Neutrophil (primary cell): Measurements from ENCODE around the gene KCND2.

Source experiments
- H3K27ac ChIP-seq: fragments of 200-600 bp; sonication (generic); 2 replicates; pipeline ENCODE4 v1.5.1; 2016; ENCODE audit warnings: mild to moderate bottlenecking, moderate library complexity
- H3K27me3 ChIP-seq: fragments of 200-600 bp; sonication (generic); 2 replicates; pipeline ENCODE4 v1.6.0; 2016; ENCODE audit warnings: mild to moderate bottlenecking
- H3K36me3 ChIP-seq: fragments of 200-600 bp; sonication (generic); 2 replicates; pipeline ENCODE4 v1.5.1; 2017
- H3K4me1 ChIP-seq, 2 experiments: fragments of 200-600 bp in 1 of 2; sonication (generic) in 1 of 2; 1 replicate in 1 of 2; 2 replicates in 1 of 2; pipeline versions ENCODE4 v1.5.1 to v1.6.1; 2013 to 2016; ENCODE audit warnings: low read depth in 1 of 2, low read length in 1 of 2, mild to moderate bottlenecking in 1 of 2, moderate library complexity in 1 of 2; ENCODE audit not compliant: control insufficient read depth in 1 of 2, insufficient read depth in 1 of 2
- H3K4me3 ChIP-seq, 2 experiments: fragments of 200-600 bp in 1 of 2; sonication (generic) in 1 of 2; 1 replicate in 1 of 2; 2 replicates in 1 of 2; pipeline ENCODE4 v1.5.1; 2013 to 2016; ENCODE audit warnings: low read depth in 1 of 2, low read length in 1 of 2, mild to moderate bottlenecking in 1 of 2, moderate library complexity in 1 of 2
- H3K9me3 ChIP-seq: fragments of 200-600 bp; sonication (generic); 2 replicates; pipeline ENCODE4 v1.5.1; 2016
- TF ChIP-seq, protein P1 (sequence below): fragments of 200-600 bp; sonication (generic); IDR thresholded peaks from 2 replicates; pipeline ENCODE4 v1.5.1; 2016; ENCODE audit warnings: antibody characterized with exemption

Gene KCND2

DNA sequence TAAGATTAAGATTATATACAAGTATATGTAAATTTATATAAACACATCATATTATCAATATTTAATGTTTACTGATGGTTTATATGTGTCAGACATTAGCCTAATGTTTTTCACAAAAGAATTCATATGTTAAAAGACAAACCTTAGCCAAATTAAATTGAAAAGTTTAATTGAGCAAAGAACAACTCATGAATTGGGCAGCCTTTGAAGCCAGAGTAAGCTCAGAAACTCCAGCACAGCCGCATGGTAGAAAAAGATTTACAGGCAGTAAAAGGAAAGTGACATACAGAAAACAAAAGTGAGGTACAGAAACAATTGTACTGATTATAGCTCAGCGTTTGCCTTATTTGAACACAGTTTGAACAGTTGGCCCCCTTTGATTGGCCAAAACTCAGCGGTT is 460.9 kb downstream of the KCND2 start:
- no peak overlapping the region for H3K27ac ChIP-seq
- no peaks in the 10 kb centered on the region for H3K4me1 ChIP-seq
- TF ChIP-seq, protein P1, sequence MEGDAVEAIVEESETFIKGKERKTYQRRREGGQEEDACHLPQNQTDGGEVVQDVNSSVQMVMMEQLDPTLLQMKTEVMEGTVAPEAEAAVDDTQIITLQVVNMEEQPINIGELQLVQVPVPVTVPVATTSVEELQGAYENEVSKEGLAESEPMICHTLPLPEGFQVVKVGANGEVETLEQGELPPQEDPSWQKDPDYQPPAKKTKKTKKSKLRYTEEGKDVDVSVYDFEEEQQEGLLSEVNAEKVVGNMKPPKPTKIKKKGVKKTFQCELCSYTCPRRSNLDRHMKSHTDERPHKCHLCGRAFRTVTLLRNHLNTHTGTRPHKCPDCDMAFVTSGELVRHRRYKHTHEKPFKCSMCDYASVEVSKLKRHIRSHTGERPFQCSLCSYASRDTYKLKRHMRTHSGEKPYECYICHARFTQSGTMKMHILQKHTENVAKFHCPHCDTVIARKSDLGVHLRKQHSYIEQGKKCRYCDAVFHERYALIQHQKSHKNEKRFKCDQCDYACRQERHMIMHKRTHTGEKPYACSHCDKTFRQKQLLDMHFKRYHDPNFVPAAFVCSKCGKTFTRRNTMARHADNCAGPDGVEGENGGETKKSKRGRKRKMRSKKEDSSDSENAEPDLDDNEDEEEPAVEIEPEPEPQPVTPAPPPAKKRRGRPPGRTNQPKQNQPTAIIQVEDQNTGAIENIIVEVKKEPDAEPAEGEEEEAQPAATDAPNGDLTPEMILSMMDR = no peak
- no peaks in the 10 kb centered on the region for H3K36me3 ChIP-seq
- H3K4me3 ChIP-seq = no peak overlapping the region
- no peaks in the 10 kb centered on the region for H3K9me3 ChIP-seq
- H3K27me3 ChIP-seq = peaks cover 2% of the 10 kb centered on the region

DNA sequence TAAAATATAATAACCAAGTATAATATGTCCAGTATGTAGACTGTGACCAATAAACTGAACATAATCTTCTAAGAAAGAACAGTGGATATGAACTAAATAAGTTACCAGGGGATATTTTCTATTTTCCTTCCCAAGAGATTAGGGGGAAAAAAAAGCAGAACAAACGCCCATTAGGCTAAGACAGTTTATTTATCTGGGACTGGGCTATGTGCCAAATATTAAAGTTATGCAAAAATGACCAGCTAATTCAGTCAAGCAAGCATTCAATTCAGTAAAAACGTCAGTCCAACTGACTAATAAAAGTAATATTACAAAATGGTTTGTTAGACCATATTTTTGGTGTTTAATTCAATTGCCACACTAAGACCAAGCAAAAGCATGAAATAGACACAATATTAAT is 462.8 kb downstream of the KCND2 start:
- TF ChIP-seq, protein P1 = no peak
- H3K27ac ChIP-seq = no peak overlapping the region
- H3K36me3 ChIP-seq = no peaks in the 10 kb centered on the region
- no peaks in the 10 kb centered on the region for H3K4me1 ChIP-seq
- H3K9me3 ChIP-seq = no peaks in the 10 kb centered on the region
- H3K27me3 ChIP-seq = peaks cover 4% of the 10 kb centered on the region
- H3K4me3 ChIP-seq = no peak overlapping the region

DNA sequence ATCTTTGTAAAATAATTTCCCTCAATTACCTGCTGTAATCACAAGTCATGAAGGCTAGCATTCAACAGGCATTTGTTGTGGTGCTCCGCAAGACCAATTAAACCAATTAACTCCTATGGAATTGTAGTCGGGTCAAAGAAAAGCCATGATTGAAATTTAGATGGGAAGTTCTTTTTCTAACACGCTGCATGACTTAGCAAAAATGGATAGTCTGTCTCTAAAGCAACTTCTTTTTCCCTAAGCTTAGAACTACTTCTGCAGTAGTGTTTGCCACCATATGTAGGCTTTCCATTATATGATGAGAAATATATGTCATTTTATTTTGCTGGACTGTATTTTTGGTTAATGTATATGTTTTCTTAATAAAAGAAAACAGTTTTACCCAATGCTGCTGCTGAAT is 465.8 kb downstream of the KCND2 start:
- H3K9me3 ChIP-seq = no peaks in the 10 kb centered on the region
- TF ChIP-seq, protein P1 = no peak
- no peak overlapping the region for H3K27ac ChIP-seq
- no peaks in the 10 kb centered on the region for H3K36me3 ChIP-seq
- peaks cover 4% of the 10 kb centered on the region for H3K27me3 ChIP-seq
- H3K4me3 ChIP-seq = no peak overlapping the region
- no peaks in the 10 kb centered on the region for H3K4me1 ChIP-seq

DNA sequence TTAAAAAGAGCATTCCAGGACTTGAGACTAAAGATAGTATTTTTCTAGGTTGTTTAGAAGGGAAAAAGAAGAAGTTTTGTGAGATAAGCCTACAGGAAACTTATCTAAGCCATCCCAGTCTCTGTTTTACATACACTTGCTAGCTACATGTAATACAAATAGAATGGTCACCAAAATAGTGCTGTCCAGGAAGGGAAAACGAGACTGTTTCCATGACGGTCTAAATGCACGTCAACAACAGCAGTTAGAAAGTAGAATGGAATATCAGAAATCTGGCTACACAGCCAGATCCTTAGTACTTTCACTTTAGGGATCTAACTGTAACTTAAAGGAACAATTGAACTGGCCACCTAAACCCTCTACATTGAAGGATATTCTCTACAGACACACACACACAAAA is 467.4 kb downstream of the KCND2 start:
- H3K9me3 ChIP-seq = no peaks in the 10 kb centered on the region
- H3K27me3 ChIP-seq = peaks cover 4% of the 10 kb centered on the region
- H3K4me3 ChIP-seq = no peak overlapping the region
- TF ChIP-seq, protein P1 = no peak
- no peak overlapping the region for H3K27ac ChIP-seq
- no peaks in the 10 kb centered on the region for H3K36me3 ChIP-seq
- H3K4me1 ChIP-seq = no peaks in the 10 kb centered on the region

DNA sequence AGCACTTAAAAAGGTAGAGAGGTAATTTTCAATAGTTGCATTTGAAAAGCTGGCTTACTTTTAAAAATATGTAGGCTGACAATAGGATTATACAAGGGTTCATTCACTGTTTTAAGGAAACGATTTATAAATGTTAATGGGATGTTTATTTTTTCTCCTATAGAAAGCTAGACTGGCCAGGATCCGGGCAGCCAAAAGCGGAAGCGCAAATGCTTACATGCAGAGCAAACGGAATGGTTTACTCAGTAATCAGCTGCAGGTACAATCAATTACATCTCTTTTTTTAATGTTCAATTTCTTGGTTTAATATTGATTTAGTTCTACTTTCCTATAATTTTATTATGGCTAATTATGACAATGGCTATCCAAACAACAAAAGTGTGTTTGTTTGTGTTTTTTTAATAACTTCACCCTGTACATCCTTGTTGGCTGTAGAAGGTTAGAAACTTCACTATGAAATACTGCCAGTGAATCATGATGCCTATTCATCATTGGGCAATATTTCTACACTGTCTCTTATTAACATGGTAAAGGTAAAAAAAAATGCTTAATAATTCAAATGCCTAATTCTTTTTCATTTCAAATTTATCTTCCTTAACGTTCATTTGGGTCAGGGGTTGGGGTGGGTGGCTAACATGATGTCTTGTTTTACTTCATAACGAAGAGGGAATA is 468.5 kb downstream of the KCND2 start:
- Histone ChIP-seq H3K36me3 (no peaks in the 10 kb centered on the region), H3K9me3 (no peaks in the 10 kb centered on the region), H3K4me1 (no peaks in the 10 kb centered on the region), H3K27me3 (peaks cover 4% of the 10 kb centered on the region), H3K4me3 (no peak overlapping the region), H3K27ac (no peak overlapping the region)
- TF ChIP-seq, protein P1 = no peak
